Stimulated activated CD4-positive, alpha-beta T cell treated with anti-CD3 and anti-CD28 coated beads, TNF-alpha, amount 100 ng/mL, for 48 hours (primary cell): Measurements from ENCODE around the gene GIMAP6.
"Not testable (repeated sequence)": the region's sequence is repeated elsewhere in the genome, so short reads cannot be mapped to it uniquely, and the experiment has no call there.

Source experiments
- DNase-seq, 3 donors: peaks; one replicate each; pipeline ENCODE4 v3.0.0-alpha.2; 2020; ENCODE audit warnings: low read depth in 3 of 3

GIMAP6 gene

GRCh38 chr7:150631866-150632864 lies at the start of gene GIMAP6:
GIMAP6 (minus strand) TSS chr7:150632385; CDS start chr7:150630142, 2,243 bp downstream.
- peak in 1 of 3 donors; percentile 20 for DNase-seq

DNA sequence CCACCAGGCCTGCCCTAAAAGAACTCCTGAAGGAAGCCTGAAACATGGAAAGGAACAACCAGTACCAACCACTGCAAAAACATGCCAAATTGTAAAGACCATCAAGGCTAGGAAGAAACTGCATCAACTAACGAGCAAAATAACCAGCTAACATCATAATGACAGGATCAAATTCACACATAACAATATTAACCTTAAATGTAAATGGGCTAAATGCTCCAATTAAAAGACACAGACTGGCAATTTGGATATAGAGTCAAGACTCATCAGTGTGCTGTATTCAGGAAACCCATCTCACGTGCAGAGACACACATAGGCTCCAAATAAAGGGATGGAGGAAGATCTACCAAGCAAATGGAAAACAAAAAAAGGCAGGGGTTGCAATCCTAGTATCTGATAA lies 48.2 kb upstream of the GIMAP6 start:
- DNase-seq: not testable (repeated sequence)

DNA sequence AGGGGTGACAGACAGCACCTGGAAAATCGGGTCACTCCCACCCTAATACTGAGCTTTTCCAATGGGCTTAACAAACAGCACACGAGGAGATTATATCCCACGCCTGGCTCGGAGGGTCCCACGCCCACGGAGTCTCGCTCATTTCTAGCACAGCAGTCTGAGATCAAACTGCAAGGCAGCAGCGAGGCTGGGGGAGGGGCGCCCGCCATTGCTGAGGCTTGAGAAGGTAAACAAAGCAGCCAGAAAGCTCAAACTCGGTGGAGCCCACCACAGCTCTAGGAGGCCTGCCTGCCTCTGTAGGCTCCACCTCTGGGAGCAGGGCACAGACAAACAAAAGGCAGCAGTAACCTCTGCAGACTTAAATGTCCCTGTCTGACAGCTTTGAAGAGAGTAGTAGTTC lies 46.4 kb upstream of the GIMAP6 start:
- peak in 2 of 3 donors; percentile 34 to 50 for DNase-seq

DNA sequence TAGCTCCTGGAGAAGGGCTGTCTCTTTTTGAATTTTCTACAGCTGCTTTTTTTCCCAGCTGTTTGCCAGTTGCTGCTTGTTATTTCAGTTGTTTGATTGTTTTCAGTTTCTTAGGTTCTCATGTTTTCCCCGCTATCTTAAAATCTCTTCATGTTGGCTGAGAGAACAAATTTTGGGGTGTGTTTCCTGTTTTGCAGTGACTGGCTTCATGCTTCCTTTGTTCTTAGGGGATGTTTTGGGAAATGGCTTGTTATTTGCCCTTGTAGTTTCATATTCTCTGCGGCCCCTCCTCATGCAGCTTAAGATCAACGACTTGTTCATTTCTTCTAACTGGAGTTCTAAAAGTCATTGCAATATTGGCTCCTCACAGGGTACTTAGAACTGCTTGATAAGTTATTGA lies 44.7 kb upstream of the GIMAP6 start:
- not testable (repeated sequence) for DNase-seq

GRCh38 chr7:150676276-150676675 lies 44.1 kb upstream of the GIMAP6 start:
- not testable (repeated sequence) for DNase-seq

DNA sequence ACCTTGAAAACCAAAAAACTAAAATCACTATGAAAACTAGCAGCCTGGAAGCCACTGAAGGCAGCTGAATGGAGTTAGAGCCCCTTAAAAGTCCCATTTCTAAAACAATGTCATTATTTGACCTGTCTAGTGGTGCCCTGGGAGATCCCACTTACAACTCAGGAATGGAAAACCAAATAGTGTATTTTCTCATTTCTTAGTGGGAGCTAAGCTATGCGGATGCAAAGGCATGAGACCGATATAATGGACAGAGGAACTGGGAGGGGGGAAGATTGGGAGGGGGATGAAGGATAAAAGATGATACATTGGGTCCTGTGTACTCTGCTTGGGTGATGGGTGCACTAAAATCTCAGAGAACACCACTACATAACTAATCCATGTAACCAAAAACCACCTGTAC lies 43.5 kb upstream of the GIMAP6 start:
- DNase-seq: no peak

DNA sequence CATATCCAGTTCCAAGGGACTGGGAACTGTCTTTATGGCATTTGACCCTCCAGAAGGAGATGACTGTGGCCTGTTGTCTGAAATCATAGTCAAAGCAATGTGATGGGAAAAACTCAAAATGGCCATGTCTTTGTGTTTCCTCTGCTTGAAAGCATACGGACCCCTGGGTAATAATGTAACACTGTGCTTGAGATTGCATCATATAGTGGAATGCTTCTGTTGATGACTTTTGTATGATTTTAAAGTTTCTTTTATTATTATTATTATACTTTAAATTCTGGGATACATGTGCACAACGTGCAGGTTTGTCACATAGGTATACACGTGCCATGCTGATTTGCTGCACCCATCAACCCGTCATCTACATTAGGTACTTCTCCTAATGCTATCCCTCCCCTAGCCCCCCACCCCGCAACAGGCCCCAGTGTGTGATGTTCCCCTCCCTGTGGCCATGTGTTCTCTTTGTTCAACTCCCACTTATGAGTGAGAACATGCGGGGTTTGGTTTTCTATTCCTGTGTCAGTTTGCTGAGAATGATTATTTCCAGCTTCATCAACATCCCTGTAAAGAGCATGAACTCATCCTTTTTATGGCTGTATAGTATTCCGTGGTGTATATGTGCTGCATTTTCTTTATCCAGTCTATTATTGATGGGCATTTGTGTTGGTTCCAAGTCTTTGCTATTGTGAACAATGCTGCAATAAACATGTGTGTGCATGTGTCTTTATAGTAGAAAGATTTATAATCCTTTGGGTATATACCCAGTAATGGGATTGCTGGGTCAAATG lies 39.8 kb upstream of the GIMAP6 start:
- DNase-seq: not testable (repeated sequence)

DNA sequence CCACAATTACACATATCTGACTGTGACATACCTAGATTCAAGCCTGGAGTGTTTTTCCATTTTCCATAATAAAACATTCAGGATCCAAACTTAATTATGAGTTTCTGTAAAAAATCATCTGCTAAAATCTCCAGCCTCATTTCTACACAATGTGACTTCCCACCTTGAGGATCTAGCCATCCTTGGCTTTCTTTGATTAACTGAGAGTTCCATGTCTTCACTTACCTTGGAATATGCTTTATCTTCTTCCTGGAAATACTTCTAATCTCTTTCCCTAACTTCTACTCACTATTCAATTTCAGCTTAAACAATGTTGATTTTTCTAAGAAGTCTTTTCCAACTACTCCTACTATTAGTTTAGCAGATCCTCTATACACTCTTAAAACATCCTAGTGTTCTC lies 36.8 kb upstream of the GIMAP6 start:
- DNase-seq: no peak

DNA sequence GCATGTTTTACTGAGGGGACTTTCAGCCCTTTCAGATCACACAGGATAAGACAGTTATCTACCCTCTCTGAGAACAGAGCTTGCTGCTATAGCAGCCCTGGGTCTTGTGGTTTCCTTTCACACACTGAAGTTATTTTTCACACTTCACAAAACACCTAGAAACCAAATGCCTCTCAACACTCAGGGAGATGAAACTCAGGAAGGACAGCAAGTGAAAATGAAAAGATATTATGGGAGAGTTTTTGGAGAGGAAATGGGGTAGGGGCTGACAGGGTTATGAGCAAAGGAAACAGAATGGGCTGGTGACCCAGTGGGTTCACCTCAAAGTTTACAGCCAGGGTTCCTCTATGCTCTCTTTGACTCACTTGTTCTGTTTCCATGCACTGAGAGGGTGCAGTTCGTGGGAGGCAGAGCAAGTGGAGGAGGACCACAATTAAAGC lies 36.3 kb upstream of the GIMAP6 start:
- peak; percentile 20 to 47 (median 41) for DNase-seq

- DNase-seq: no peak
These were observed 34.2 kb upstream of the GIMAP6 start for GRCh38 chr7:150666412-150666811.

- no peak for DNase-seq
These were observed 33.7 kb upstream of the GIMAP6 start for GRCh38 chr7:150665896-150666295.

- peak in 2 of 3 donors; percentile 26 to 40 for DNase-seq
These were observed 33.0 kb upstream of the GIMAP6 start for GRCh38 chr7:150665089-150665748.

- DNase-seq: no peak
These were observed 31.8 kb upstream of the GIMAP6 start for GRCh38 chr7:150663802-150664494.

- not testable (repeated sequence) for DNase-seq
These were observed 30.6 kb upstream of the GIMAP6 start for GRCh38 chr7:150662821-150663220.

- no peak for DNase-seq
These were observed 28.9 kb upstream of the GIMAP6 start for GRCh38 chr7:150660939-150661613.

DNA sequence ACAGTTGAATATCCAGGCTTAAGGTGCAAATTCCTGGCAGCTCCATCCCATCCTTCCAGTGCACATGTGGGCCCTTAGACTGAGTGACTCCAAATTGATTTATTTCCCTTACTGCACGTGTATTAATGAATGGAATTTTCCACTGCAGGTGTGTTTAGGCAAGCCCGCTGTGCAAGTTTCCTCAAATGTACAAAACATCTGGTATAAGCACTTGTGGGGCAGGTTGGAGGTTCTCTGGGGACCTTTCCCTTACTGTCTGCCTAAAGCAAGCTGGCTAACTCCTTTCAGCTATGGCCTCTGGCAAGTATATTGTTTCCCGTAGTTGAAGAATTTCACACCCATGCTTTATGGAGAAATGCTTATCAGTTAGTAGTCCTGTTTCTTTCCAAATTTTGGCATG lies 25.3 kb upstream of the GIMAP6 start:
- DNase-seq: no peak

DNA sequence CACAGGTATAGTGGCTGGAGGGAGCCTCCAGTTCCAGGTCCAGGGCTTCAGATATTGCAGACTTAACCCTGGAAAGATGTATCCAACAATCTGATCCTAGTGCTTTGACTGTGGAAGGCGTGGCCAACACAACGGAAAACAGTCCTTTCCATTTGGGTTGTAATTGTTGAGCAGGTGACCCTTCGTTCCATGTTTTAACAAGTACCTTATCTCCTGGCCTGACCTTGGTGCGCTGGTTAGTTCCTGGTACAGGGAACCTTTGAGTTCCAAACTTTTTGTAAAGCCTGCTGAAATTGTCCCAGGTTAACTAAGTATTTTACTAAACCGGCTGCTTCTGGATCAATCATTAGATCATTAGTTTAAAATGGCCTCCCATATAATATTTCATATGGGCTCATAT lies 23.9 kb upstream of the GIMAP6 start:
- DNase-seq: no peak

DNA sequence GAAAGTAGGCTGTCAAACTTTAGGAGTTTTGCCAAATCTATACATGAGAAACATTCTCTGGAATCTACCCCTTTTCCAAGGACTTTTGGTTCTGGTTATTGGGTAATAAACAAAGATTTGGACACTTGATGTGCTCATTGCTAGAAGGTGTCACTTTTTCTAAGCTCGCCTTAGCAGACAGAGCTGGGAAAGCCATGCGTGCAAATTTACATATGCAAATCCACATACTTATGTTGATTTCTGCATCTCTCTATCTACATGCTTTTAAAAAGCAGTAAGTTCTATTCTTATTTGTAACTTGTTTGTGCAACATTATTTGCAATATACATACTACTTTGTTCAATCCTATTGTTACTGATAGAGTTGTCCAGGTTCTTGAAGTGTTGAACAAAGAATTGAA lies 22.5 kb upstream of the GIMAP6 start:
- DNase-seq: no peak

GRCh38 chr7:150649080-150649385 lies 16.8 kb upstream of the GIMAP6 start:
- DNase-seq: no peak

DNA sequence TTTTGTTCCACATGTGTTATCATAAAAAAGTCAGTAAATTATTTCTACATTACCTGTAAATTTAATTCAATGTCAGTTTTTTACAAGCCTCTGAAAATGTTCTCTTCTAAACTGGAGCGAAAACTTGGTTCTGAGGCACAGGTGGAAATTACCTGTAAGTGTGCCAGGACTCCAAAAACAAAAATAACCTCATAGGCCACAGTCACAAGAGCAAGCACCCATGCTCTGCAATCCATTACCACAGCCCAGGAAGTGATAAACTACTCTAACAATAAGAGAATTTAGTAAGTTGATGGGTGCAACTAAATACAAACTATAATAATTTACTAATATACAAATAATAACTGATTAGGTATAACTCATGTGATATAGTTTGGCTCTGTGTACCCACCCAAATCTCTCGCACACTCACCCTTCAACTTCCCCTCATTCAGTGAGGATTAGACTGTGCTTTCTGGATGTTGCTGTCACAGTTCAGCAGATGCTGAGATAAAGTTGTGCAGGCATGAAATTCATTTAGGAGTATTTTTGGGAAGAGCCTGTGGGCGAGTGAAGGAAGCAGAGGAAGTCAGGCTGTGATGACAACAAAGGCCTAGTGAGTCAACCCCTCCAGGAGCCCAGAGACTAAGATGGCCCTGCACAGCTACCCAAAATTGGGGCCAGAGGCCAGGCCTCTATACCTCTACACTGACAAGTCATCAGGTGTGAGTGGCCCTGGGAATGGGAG lies 16.3 kb upstream of the GIMAP6 start:
- no peak for DNase-seq
